Smooth muscle cell (in vitro differentiated cells): ENCODE measurements around the gene USP10. TPM values are rescaled to one million over a fixed set of nuclear protein-coding genes. Genes with fewer than 3 reads are reported as not detected.
"Not testable (repeated sequence)": the region's sequence is repeated elsewhere in the genome, so short reads cannot be mapped to it uniquely, and the experiment has no call there.

Experiments used
- DNase-seq: peaks from one replicate; lab custom pipeline; 2025; ENCODE audit not compliant: unreplicated experiment; lab: John Stamatoyannopoulos, UW
- H2AFZ ChIP-seq: fragments of 200-600 bp; sonication (generic); 2 replicates; pipeline ENCODE4 v1.6.0; 2016; ENCODE audit warnings: antibody characterized with exemption, low read depth, mild to moderate bottlenecking
- H3F3A ChIP-seq: fragments of 200-600 bp; sonication (generic); 2 replicates; pipeline ENCODE4 v1.6.0; 2017; ENCODE audit warnings: antibody characterized with exemption, low read depth
- H3K27ac ChIP-seq: fragments of 200-600 bp; sonication (generic); 2 replicates; pipeline ENCODE4 v1.5.1; 2016; ENCODE audit warnings: low read depth, mild to moderate bottlenecking
- H3K27me3 ChIP-seq: fragments of 200-600 bp; sonication (generic); 2 replicates; pipeline ENCODE4 v1.6.1; 2016; ENCODE audit warnings: low read depth, mild to moderate bottlenecking
- H3K36me3 ChIP-seq: fragments of 200-600 bp; sonication (generic); 2 replicates; pipeline ENCODE4 v1.5.1; 2016; ENCODE audit warnings: low read depth
- H3K4me1 ChIP-seq: fragments of 200-600 bp; sonication (generic); 2 replicates; pipeline ENCODE4 v1.5.1; 2016; ENCODE audit warnings: low read depth
- H3K4me2 ChIP-seq: fragments of 200-600 bp; sonication (generic); 2 replicates; pipeline ENCODE4 v1.6.0; 2016; ENCODE audit warnings: mild to moderate bottlenecking
- H3K4me3 ChIP-seq: fragments of 200-600 bp; sonication (generic); 2 replicates; pipeline ENCODE4 v1.5.1; 2016; ENCODE audit warnings: mild to moderate bottlenecking
- H3K79me2 ChIP-seq: fragments of 200-600 bp; sonication (generic); 2 replicates; pipeline ENCODE4 v1.6.0; 2016; ENCODE audit warnings: low read depth, mild to moderate bottlenecking
- H3K9ac ChIP-seq: fragments of 200-600 bp; sonication (generic); 2 replicates; pipeline ENCODE4 v1.6.0; 2016; ENCODE audit warnings: low read depth
- H3K9me3 ChIP-seq: fragments of 200-600 bp; sonication (generic); replicated peaks from 2 replicates; pipeline ENCODE4 v1.5.1; 2016; ENCODE audit warnings: low read depth
- H4K20me1 ChIP-seq: fragments of 200-600 bp; sonication (generic); 2 replicates; pipeline ENCODE4 v1.6.0; 2016; ENCODE audit warnings: low read depth
- CTCF ChIP-seq: fragments of 200-600 bp; sonication (generic); IDR thresholded peaks from 2 replicates; pipeline ENCODE4 v1.5.1; 2017; ENCODE audit warnings: borderline replicate concordance, mild to moderate bottlenecking, antibody characterized with exemption; ENCODE audit not compliant: insufficient read depth, poor library complexity, severe bottlenecking
- WGBS: methylation state at CpG from one replicate; pipeline ENCODE4 v1.1.7; 2016; ENCODE audit warnings: low lambda C conversion rate; 5-methylcytosine and 5-hydroxymethylcytosine counted together
- polyA plus RNA-seq: library from polyadenylated mRNA; unstranded; fragments of >200 nt; fragmentation: Nextera tagmentation; extraction: Ambion mirVana; gene quantifications from 2 replicates; pipeline ENCODE4 v1.2.1, GENCODE V29; 2016
- total RNA-seq: library from RNA; depleted of rRNA; stranded (reverse); fragments of >200 nt; gene quantifications from 2 replicates; pipeline ENCODE4 v1.2.3, GENCODE V29; 2014

Gene USP10
- total and polyA plus RNA-seq, 2 experiments from 2014 or later = 52.5 to 56.1 TPM

GRCh38 chr16:84728853-84729424, 29.1 kb downstream of the USP10 start:
- DNase-seq = no peak
- Histone ChIP-seq H3K9ac (no peak overlapping the region), H2AFZ (no peak overlapping the region), H3K9me3 (no peaks in the 10 kb centered on the region), H3K79me2 (peaks cover 89% of the 10 kb centered on the region), H3K4me3 (no peak overlapping the region), H3K4me2 (peak overlapping the region; percentile 92), H3K4me1 (peaks cover 49% of the 10 kb centered on the region), H3K27me3 (no peaks in the 10 kb centered on the region), H3K27ac (peak overlapping the region; percentile 100), H4K20me1 (peaks cover 33% of the 10 kb centered on the region), H3K36me3 (no peaks in the 10 kb centered on the region), H3F3A (peaks cover 37% of the 10 kb centered on the region)
- TF ChIP-seq CTCF = no peak
- WGBS = 91% methylated on average over 10 of the region's 10 CpGs

- Histone ChIP-seq H3K79me2 (peaks cover 90% of the 10 kb centered on the region), H3F3A (peaks cover 37% of the 10 kb centered on the region), H4K20me1 (peaks cover 26% of the 10 kb centered on the region), H3K36me3 (no peaks in the 10 kb centered on the region), H3K27me3 (no peaks in the 10 kb centered on the region), H3K4me3 (peak overlapping the region; percentile 47), H3K27ac (peak overlapping the region; percentile 100), H3K4me2 (peak overlapping the region; percentile 92), H3K9me3 (no peaks in the 10 kb centered on the region), H3K9ac (peak overlapping the region; percentile 84), H2AFZ (no peak overlapping the region), H3K4me1 (peaks cover 49% of the 10 kb centered on the region)
- WGBS = 13% methylated on average over 7 of the region's 7 CpGs
- DNase-seq = no peak
- no peak for TF ChIP-seq CTCF
Measured at GRCh38 chr16:84729716-84730320, 30.0 kb downstream of the USP10 start.

DNA sequence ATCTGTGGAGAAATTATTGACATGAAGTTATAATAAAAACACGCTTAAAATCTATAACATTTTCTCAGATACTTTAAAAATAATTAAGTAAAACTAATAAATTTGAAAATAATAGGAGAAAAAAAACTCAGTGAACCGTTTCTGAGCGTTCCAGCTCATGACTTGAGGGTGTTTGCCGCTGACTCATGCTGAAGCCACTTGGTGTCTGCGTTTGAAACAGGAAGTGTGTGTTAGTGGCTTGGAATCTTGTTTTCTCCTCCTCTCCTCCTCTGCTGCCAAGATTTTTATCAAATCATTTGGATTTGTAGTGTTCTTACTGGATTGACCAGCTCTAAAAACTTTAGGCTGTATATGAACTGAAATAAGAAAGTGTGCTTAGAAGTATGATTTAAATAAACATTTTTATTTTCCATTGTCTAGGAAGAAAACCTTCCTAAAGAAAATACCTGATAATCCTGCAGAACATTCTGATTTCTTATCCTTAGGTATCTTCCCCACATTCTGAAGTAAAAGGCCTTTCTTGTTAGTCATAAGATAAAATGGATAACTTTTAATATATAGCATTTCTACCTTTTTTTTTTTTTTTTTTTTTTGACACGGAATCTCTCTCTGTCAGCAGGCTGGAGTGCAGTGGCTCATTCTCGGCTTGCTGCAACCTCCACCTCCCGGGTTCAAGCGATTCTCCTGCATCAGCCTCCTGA, 30.8 kb downstream of the USP10 start:
- H3K79me2 ChIP-seq = peaks cover 90% of the 10 kb centered on the region
- H3F3A ChIP-seq = peaks cover 37% of the 10 kb centered on the region
- H3K9ac ChIP-seq = peak overlapping the region; percentile 84
- DNase-seq = no peak
- no peaks in the 10 kb centered on the region for H3K36me3 ChIP-seq
- H3K4me3 ChIP-seq = peak overlapping the region; percentile 47
- no peaks in the 10 kb centered on the region for H3K9me3 ChIP-seq
- H3K27me3 ChIP-seq = no peaks in the 10 kb centered on the region
- H3K4me1 ChIP-seq = peaks cover 47% of the 10 kb centered on the region
- TF ChIP-seq CTCF = no peak
- H3K4me2 ChIP-seq = peak overlapping the region; percentile 92
- no peak overlapping the region for H2AFZ ChIP-seq
- peak overlapping the region; percentile 100 for H3K27ac ChIP-seq
- 20% methylated on average over 9 of the region's 9 CpGs for WGBS
- H4K20me1 ChIP-seq = peaks cover 18% of the 10 kb centered on the region

DNA sequence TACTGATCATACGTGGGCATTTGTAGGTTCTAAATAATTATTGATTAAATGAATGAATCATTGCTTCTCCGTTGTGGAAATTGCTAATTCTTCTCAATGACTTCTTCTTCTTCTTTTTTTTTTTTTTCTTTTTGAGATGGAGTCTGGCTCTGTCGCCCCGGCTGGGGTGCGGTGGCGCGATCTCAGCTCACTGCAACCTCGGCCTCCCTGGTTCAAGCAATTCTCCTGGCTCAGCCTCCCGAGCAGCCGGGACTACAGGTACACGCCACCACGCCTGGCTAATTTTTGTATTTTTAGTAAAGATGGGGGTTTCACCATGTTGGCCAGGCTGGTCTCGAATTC, 32.5 kb downstream of the USP10 start:
- H3K36me3 ChIP-seq, H3K9ac ChIP-seq, H3K4me2 ChIP-seq, H3K9me3 ChIP-seq, H3K4me3 ChIP-seq, H2AFZ ChIP-seq, H3K27me3 ChIP-seq, DNase-seq: not testable (repeated sequence)
- WGBS = 97% methylated on average over 13 of the region's 13 CpGs
- peaks cover 37% of the 10 kb centered on the region for H3F3A ChIP-seq
- H3K4me1 ChIP-seq = peaks cover 37% of the 10 kb centered on the region
- H3K27ac ChIP-seq = peak overlapping the region; percentile 100
- H3K79me2 ChIP-seq = peaks cover 87% of the 10 kb centered on the region
- peaks cover 17% of the 10 kb centered on the region for H4K20me1 ChIP-seq
